Measurements from ENCODE around the gene LXN. TPM values are rescaled to one million over a fixed set of nuclear protein-coding genes. Genes with fewer than 3 reads are reported as not detected.

LXN gene
- total and polyA plus RNA-seq, 2 experiments from 2014 or later = 11.1 to 12.8 TPM

- Histone ChIP-seq H3K27me3 (no peaks in the 10 kb centered on the region), H3K9me3 (ENCODE audit: low read depth) (no peaks in the 10 kb centered on the region), H3K4me3 (no peak overlapping the region), H3K27ac (no peak overlapping the region), H3K36me3 (no peaks in the 10 kb centered on the region), H3K4me1 (ENCODE audit: low read depth) (no peaks in the 10 kb centered on the region)
- no peak for TF ChIP-seq CTCF (IDR thresholded peaks at IDR 0.05; ENCODE audit: low read depth, low read length)
- DNase-seq (ENCODE audit: low read depth in 1 of 2, low spot score in 1 of 2) = no peak
Measured at GRCh38 chr3:158712443-158712842, 40.0 kb upstream of the LXN start.

GRCh38 chr3:158711886-158712285 is 39.4 kb upstream of the LXN start:
- no peaks in the 10 kb centered on the region for H3K4me1 ChIP-seq (ENCODE audit: low read depth)
- TF ChIP-seq CTCF (IDR thresholded peaks at IDR 0.05; ENCODE audit: low read depth, low read length) = no peak
- H3K27me3 ChIP-seq = no peaks in the 10 kb centered on the region
- peak in 1 of 2 donors; percentile 84 for DNase-seq (ENCODE audit: low read depth in 1 of 2, low spot score in 1 of 2)
- H3K36me3 ChIP-seq = no peaks in the 10 kb centered on the region
- no peak overlapping the region for H3K4me3 ChIP-seq
- no peaks in the 10 kb centered on the region for H3K9me3 ChIP-seq (ENCODE audit: low read depth)
- no peak overlapping the region for H3K27ac ChIP-seq

GRCh38 chr3:158710601-158711000 is 38.2 kb upstream of the LXN start:
- H3K27ac ChIP-seq = no peak overlapping the region

GRCh38 chr3:158709666-158710083 is 37.2 kb upstream of the LXN start:
- TF ChIP-seq CTCF (IDR thresholded peaks at IDR 0.05; ENCODE audit: low read depth, low read length) = no peak
- no peak overlapping the region for H3K27ac ChIP-seq
- H3K36me3 ChIP-seq = no peaks in the 10 kb centered on the region
- no peaks in the 10 kb centered on the region for H3K9me3 ChIP-seq (ENCODE audit: low read depth)
- no peaks in the 10 kb centered on the region for H3K27me3 ChIP-seq
- H3K4me3 ChIP-seq = no peak overlapping the region
- no peaks in the 10 kb centered on the region for H3K4me1 ChIP-seq (ENCODE audit: low read depth)
- DNase-seq (ENCODE audit: low read depth in 1 of 2, low spot score in 1 of 2) = peak in 1 of 2 donors; percentile 96

More at GRCh38 chr3:158710601-158711000, 38.2 kb upstream of the LXN start:
- Histone ChIP-seq H3K4me1 (ENCODE audit: low read depth) (no peaks in the 10 kb centered on the region), H3K9me3 (ENCODE audit: low read depth) (no peaks in the 10 kb centered on the region), H3K27me3 (no peaks in the 10 kb centered on the region), H3K4me3 (no peak overlapping the region), H3K36me3 (no peaks in the 10 kb centered on the region)
- no peak for TF ChIP-seq CTCF (IDR thresholded peaks at IDR 0.05; ENCODE audit: low read depth, low read length)
- DNase-seq (ENCODE audit: low read depth in 1 of 2, low spot score in 1 of 2) = no peak

- no peaks in the 10 kb centered on the region for H3K4me1 ChIP-seq (ENCODE audit: low read depth)
- TF ChIP-seq CTCF (IDR thresholded peaks at IDR 0.05; ENCODE audit: low read depth, low read length) = no peak
- no peaks in the 10 kb centered on the region for H3K9me3 ChIP-seq (ENCODE audit: low read depth)
- H3K27me3 ChIP-seq = no peaks in the 10 kb centered on the region
- no peak overlapping the region for H3K4me3 ChIP-seq
- H3K27ac ChIP-seq = no peak overlapping the region
- no peaks in the 10 kb centered on the region for H3K36me3 ChIP-seq
- peak in 1 of 2 donors; percentile 48 for DNase-seq (ENCODE audit: low read depth in 1 of 2, low spot score in 1 of 2)
Measured at GRCh38 chr3:158703566-158703965, 31.1 kb upstream of the LXN start.

Measured in cardiac muscle cell (in vitro differentiated cells and primary cell).